ENCODE measurements around the gene HDGFL2. TPM values are rescaled to one million over a fixed set of nuclear protein-coding genes. Genes with fewer than 3 reads are reported as not detected.

Gene HDGFL2
- total RNA-seq, 1 experiment from 2014 or later: 24.5 TPM

- DNase-seq (ENCODE audit: low read depth, low spot score): peak; percentile 44
- in situ Hi-C loops (cut with HindIII; ENCODE audit: low pct_unique_long_range_greater_than_20kb, low sequenced_read_pairs): no loop called here
Observed at GRCh38 chr19:4456843-4457653, 15.0 kb upstream of the HDGFL2 start.

GRCh38 chr19:4457654-4458395 is 14.3 kb upstream of the HDGFL2 start, which contains the start of gene UBXN6:
UBXN6 (minus strand) TSS chr19:4457794; CDS start chr19:4457697, 97 bp downstream.
- DNase-seq (ENCODE audit: low read depth, low spot score): peak; percentile 96
- in situ Hi-C loops (cut with HindIII; ENCODE audit: low pct_unique_long_range_greater_than_20kb, low sequenced_read_pairs): no loop called here

GRCh38 chr19:4464815-4465581 is 7.1 kb upstream of the HDGFL2 start:
- DNase-seq (ENCODE audit: low read depth, low spot score): no peak

GRCh38 chr19:4467835-4468234 is 4.3 kb upstream of the HDGFL2 start:
- no peak for DNase-seq (ENCODE audit: low read depth, low spot score)
- in situ Hi-C loops (cut with HindIII; ENCODE audit: low pct_unique_long_range_greater_than_20kb, low sequenced_read_pairs): no loop called here

More at GRCh38 chr19:4464815-4465581, 7.1 kb upstream of the HDGFL2 start:
- in situ Hi-C loops (cut with HindIII; ENCODE audit: low pct_unique_long_range_greater_than_20kb, low sequenced_read_pairs): no loop called here

GRCh38 chr19:4471403-4472173 is 509 bp upstream of the HDGFL2 start:
- peak; percentile 100 for DNase-seq (ENCODE audit: low read depth, low spot score)
- in situ Hi-C loops (cut with HindIII; ENCODE audit: low pct_unique_long_range_greater_than_20kb, low sequenced_read_pairs): no loop called here

- DNase-seq (ENCODE audit: low read depth, low spot score): no peak
- in situ Hi-C loops (cut with HindIII; ENCODE audit: low pct_unique_long_range_greater_than_20kb, low sequenced_read_pairs): no loop called here
Observed at GRCh38 chr19:4473011-4473762, 1.1 kb downstream of the HDGFL2 start.

GRCh38 chr19:4473763-4474513 is 1.8 kb downstream of the HDGFL2 start:
- DNase-seq (ENCODE audit: low read depth, low spot score): no peak
- in situ Hi-C loops (cut with HindIII; ENCODE audit: low pct_unique_long_range_greater_than_20kb, low sequenced_read_pairs): no loop called here

GRCh38 chr19:4474514-4475022 is 2.5 kb downstream of the HDGFL2 start:
- in situ Hi-C loops (cut with HindIII; ENCODE audit: low pct_unique_long_range_greater_than_20kb, low sequenced_read_pairs): no loop called here
- DNase-seq (ENCODE audit: low read depth, low spot score): peak; percentile 67

- no peak for DNase-seq (ENCODE audit: low read depth, low spot score)
- in situ Hi-C loops (cut with HindIII; ENCODE audit: low pct_unique_long_range_greater_than_20kb, low sequenced_read_pairs): no loop called here
Observed at GRCh38 chr19:4477034-4477801, 5.1 kb downstream of the HDGFL2 start.

GRCh38 chr19:4482721-4483364 is 10.7 kb downstream of the HDGFL2 start:
- DNase-seq (ENCODE audit: low read depth, low spot score): no peak
- in situ Hi-C loops (cut with HindIII; ENCODE audit: low pct_unique_long_range_greater_than_20kb, low sequenced_read_pairs): no loop called here

- no peak for DNase-seq (ENCODE audit: low read depth, low spot score)
- in situ Hi-C loops (cut with HindIII; ENCODE audit: low pct_unique_long_range_greater_than_20kb, low sequenced_read_pairs): no loop called here
Observed at GRCh38 chr19:4483385-4483784, 11.3 kb downstream of the HDGFL2 start.

- DNase-seq (ENCODE audit: low read depth, low spot score): no peak
- in situ Hi-C loops (cut with HindIII; ENCODE audit: low pct_unique_long_range_greater_than_20kb, low sequenced_read_pairs): no loop called here
Observed at GRCh38 chr19:4487572-4487971, 15.5 kb downstream of the HDGFL2 start.

- in situ Hi-C loops (cut with HindIII; ENCODE audit: low pct_unique_long_range_greater_than_20kb, low sequenced_read_pairs): no loop called here
- DNase-seq (ENCODE audit: low read depth, low spot score): no peak
Observed at GRCh38 chr19:4488496-4488895, 16.4 kb downstream of the HDGFL2 start.

GRCh38 chr19:4491446-4491845 is 19.3 kb downstream of the HDGFL2 start:
- DNase-seq (ENCODE audit: low read depth, low spot score): no peak
- in situ Hi-C loops (cut with HindIII; ENCODE audit: low pct_unique_long_range_greater_than_20kb, low sequenced_read_pairs): no loop called here
